ENCODE results near the gene CPB2.

The CPB2 gene

GRCh38 chr13:46126552-46127357, 21.9 kb upstream of the CPB2 start:
- no peak overlapping the region for H3K27ac ChIP-seq (replicated peaks; ENCODE audit: low read length)
- no peaks in the 10 kb centered on the region for H3K9me3 ChIP-seq (replicated peaks in 1 of 2; ENCODE audit: control insufficient read depth in 2 of 2, insufficient read depth in 1 of 2, low read depth in 1 of 2, low read length in 2 of 2)
- no peak overlapping the region for H2AFZ ChIP-seq (ENCODE audit: low read length)
- no peak overlapping the region for H4K8ac ChIP-seq (ENCODE audit: low read depth, low read length)
- no peaks in the 10 kb centered on the region for H3K27me3 ChIP-seq (ENCODE audit: control insufficient read depth in 3 of 3, insufficient read depth in 3 of 3, low read depth in 1 of 3, low read length in 3 of 3)
- no peak overlapping the region for H2BK12ac ChIP-seq (ENCODE audit: low read length)
- DNase-seq (ENCODE audit: low spot score) = peak; percentile 61
- H3K9ac ChIP-seq (ENCODE audit: low read depth, low read length, poor library complexity) = no peak overlapping the region
- H4K91ac ChIP-seq (ENCODE audit: low read depth, low read length, poor library complexity) = no peak overlapping the region
- H3K18ac ChIP-seq (ENCODE audit: low read length) = no peak overlapping the region
- no peak overlapping the region for H3K4me3 ChIP-seq (ENCODE audit: low read length in 2 of 2)
- no peak overlapping the region for H2BK120ac ChIP-seq (ENCODE audit: low read depth, low read length)
- H3K23ac ChIP-seq (ENCODE audit: low read depth, low read length, poor library complexity) = no peak overlapping the region
- no peak overlapping the region for H2AK5ac ChIP-seq (ENCODE audit: low read depth, low read length)
- no peak overlapping the region for H3K4ac ChIP-seq (ENCODE audit: low read length)
- WGBS, 2 donors (ENCODE audit: extremely low coverage in 2 of 2, insufficient read length in 2 of 2, insufficient replicate concordance in 1 of 2) = no CpG with 5 or more reads among the region's 6 CpGs
- H3K4me1 ChIP-seq (ENCODE audit: control insufficient read depth in 2 of 2, insufficient read depth in 1 of 2, low read depth in 1 of 2, low read length in 2 of 2) = no peaks in the 10 kb centered on the region
- H3K14ac ChIP-seq (ENCODE audit: low read length) = no peak overlapping the region
- no peaks in the 10 kb centered on the region for H3K79me1 ChIP-seq (ENCODE audit: low read depth, low read length)
- H2BK15ac ChIP-seq (ENCODE audit: low read length) = no peak overlapping the region
- no peak overlapping the region for H3K4me2 ChIP-seq (ENCODE audit: insufficient read depth, low read length, poor library complexity, severe bottlenecking)
- H2BK5ac ChIP-seq (ENCODE audit: low read length) = no peak overlapping the region
- H3K36me3 ChIP-seq (replicated peaks in 1 of 2; ENCODE audit: control insufficient read depth in 2 of 2, insufficient read depth in 2 of 2, low read length in 2 of 2) = no peaks in the 10 kb centered on the region

GRCh38 chr13:46126056-46126455, 21.2 kb upstream of the CPB2 start:
- H2AFZ ChIP-seq (ENCODE audit: low read length) = no peak overlapping the region
- no peak overlapping the region for H3K4ac ChIP-seq (ENCODE audit: low read length)
- no peak overlapping the region for H3K18ac ChIP-seq (ENCODE audit: low read length)
- no peak overlapping the region for H4K91ac ChIP-seq (ENCODE audit: low read depth, low read length, poor library complexity)
- no peak overlapping the region for H2BK5ac ChIP-seq (ENCODE audit: low read length)
- H3K4me2 ChIP-seq (ENCODE audit: insufficient read depth, low read length, poor library complexity, severe bottlenecking) = no peak overlapping the region
- no peak overlapping the region for H3K27ac ChIP-seq (replicated peaks; ENCODE audit: low read length)
- H3K4me1 ChIP-seq (ENCODE audit: control insufficient read depth in 2 of 2, insufficient read depth in 1 of 2, low read depth in 1 of 2, low read length in 2 of 2) = no peaks in the 10 kb centered on the region
- H3K36me3 ChIP-seq (replicated peaks in 1 of 2; ENCODE audit: control insufficient read depth in 2 of 2, insufficient read depth in 2 of 2, low read length in 2 of 2) = no peaks in the 10 kb centered on the region
- H4K8ac ChIP-seq (ENCODE audit: low read depth, low read length) = no peak overlapping the region
- no peak overlapping the region for H3K9ac ChIP-seq (ENCODE audit: low read depth, low read length, poor library complexity)
- no peaks in the 10 kb centered on the region for H3K27me3 ChIP-seq (ENCODE audit: control insufficient read depth in 3 of 3, insufficient read depth in 3 of 3, low read depth in 1 of 3, low read length in 3 of 3)
- no CpG with 5 or more reads among the region's 2 CpGs for WGBS, 2 donors (ENCODE audit: extremely low coverage in 2 of 2, insufficient read length in 2 of 2, insufficient replicate concordance in 1 of 2)
- no peak overlapping the region for H2BK15ac ChIP-seq (ENCODE audit: low read length)
- no peak for DNase-seq (ENCODE audit: low spot score)
- H3K9me3 ChIP-seq (replicated peaks in 1 of 2; ENCODE audit: control insufficient read depth in 2 of 2, insufficient read depth in 1 of 2, low read depth in 1 of 2, low read length in 2 of 2) = no peaks in the 10 kb centered on the region
- no peak overlapping the region for H3K23ac ChIP-seq (ENCODE audit: low read depth, low read length, poor library complexity)
- H2BK120ac ChIP-seq (ENCODE audit: low read depth, low read length) = no peak overlapping the region
- no peak overlapping the region for H3K14ac ChIP-seq (ENCODE audit: low read length)
- H3K79me1 ChIP-seq (ENCODE audit: low read depth, low read length) = no peaks in the 10 kb centered on the region
- H2BK12ac ChIP-seq (ENCODE audit: low read length) = no peak overlapping the region
- no peak overlapping the region for H3K4me3 ChIP-seq (ENCODE audit: low read length in 2 of 2)
- no peak overlapping the region for H2AK5ac ChIP-seq (ENCODE audit: low read depth, low read length)

DNA sequence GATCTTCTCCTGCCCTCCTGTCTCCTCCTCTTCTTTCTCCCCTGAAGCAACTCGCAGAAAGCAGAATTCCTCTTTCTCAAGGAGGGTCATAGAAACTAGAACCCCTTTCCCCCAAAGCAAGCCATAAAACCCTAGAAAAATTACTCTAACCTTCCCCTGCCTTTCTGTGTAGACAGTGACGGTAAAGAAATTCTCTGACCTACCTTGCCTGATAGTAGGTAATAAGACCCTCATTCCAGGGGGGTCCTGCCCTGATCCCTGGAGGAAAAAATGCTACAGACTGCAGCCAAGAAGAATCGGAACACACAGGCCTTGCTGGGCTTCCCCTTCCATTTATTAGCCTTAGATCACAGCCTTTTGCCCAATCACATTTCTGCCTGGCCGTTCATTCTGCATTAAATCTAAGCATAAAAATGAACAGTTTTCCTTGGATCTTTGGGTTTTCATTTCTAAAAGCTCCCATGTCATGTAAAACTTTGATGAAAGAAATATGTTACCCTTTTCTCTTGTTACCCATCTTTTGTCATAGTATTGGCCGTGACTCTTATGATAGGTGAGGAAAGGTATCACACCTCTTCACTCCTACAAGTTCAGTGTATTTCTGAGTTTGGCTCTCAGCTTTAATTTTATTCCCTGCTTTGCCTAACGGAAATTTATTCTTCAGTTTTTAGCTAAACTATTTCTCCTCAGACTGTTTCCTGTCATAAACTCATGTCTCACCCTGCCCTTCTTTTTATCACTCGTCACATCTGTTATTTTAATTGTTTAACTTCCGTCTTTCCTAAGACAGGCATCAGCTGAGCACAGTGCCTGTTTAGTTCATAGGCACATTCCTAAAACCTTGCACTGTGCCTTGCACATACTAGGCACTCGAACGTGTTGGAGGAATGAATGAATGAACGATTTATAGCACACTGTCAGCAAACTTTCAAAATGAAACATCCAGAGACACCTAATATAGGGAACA, 20.4 kb upstream of the CPB2 start:
- Histone ChIP-seq H3K9me3 (replicated peaks in 1 of 2; ENCODE audit: control insufficient read depth in 2 of 2, insufficient read depth in 1 of 2, low read depth in 1 of 2, low read length in 2 of 2) (no peaks in the 10 kb centered on the region), H3K4me1 (ENCODE audit: control insufficient read depth in 2 of 2, insufficient read depth in 1 of 2, low read depth in 1 of 2, low read length in 2 of 2) (peaks cover 0 to 3% of the 10 kb centered on the region in 2 donors), H2BK12ac (ENCODE audit: low read length) (no peak overlapping the region), H3K9ac (ENCODE audit: low read depth, low read length, poor library complexity) (no peak overlapping the region), H3K36me3 (replicated peaks in 1 of 2; ENCODE audit: control insufficient read depth in 2 of 2, insufficient read depth in 2 of 2, low read length in 2 of 2) (no peaks in the 10 kb centered on the region), H3K4me2 (ENCODE audit: insufficient read depth, low read length, poor library complexity, severe bottlenecking) (no peak overlapping the region), H3K18ac (ENCODE audit: low read length) (no peak overlapping the region), H3K27ac (replicated peaks; ENCODE audit: low read length) (no peak overlapping the region), H3K27me3 (ENCODE audit: control insufficient read depth in 3 of 3, insufficient read depth in 3 of 3, low read depth in 1 of 3, low read length in 3 of 3) (no peaks in the 10 kb centered on the region), H4K91ac (ENCODE audit: low read depth, low read length, poor library complexity) (no peak overlapping the region), H3K14ac (ENCODE audit: low read length) (no peak overlapping the region), H4K8ac (ENCODE audit: low read depth, low read length) (no peak overlapping the region), H2BK120ac (ENCODE audit: low read depth, low read length) (no peak overlapping the region), H3K79me1 (ENCODE audit: low read depth, low read length) (no peaks in the 10 kb centered on the region), H3K4ac (ENCODE audit: low read length) (no peak overlapping the region), H2AK5ac (ENCODE audit: low read depth, low read length) (no peak overlapping the region), H2BK15ac (ENCODE audit: low read length) (no peak overlapping the region), H2AFZ (ENCODE audit: low read length) (no peak overlapping the region), H2BK5ac (ENCODE audit: low read length) (no peak overlapping the region), H3K23ac (ENCODE audit: low read depth, low read length, poor library complexity) (no peak overlapping the region), H3K4me3 (ENCODE audit: low read length in 2 of 2) (no peak overlapping the region)
- no CpG with 5 or more reads among the region's 11 CpGs for WGBS, 2 donors (ENCODE audit: extremely low coverage in 2 of 2, insufficient read length in 2 of 2, insufficient replicate concordance in 1 of 2)
- no peak for DNase-seq (ENCODE audit: low spot score)

DNA sequence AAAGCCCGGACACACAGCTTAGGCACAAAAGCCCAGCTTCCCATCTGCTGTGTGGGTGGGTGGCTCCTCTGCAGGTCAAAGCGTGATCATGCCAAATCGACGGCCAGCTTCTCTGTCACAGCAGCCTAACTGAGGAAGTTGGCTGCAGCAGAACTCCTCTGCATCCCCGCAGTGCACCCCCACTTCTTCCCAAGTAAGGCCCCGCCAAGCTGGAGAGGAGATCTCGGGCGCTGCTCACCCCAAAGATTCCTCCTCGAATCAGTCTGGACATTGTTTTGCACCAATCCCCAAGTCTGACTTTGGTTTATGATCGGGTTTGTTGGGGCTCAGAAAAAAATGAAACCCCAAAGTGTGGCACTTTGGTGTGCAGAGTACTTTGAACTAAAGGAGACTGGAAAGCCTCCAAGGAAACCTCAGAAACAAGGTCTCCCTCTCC, 19.7 kb upstream of the CPB2 start:
- Histone ChIP-seq H3K4me2 (ENCODE audit: insufficient read depth, low read length, poor library complexity, severe bottlenecking) (no peak overlapping the region), H3K14ac (ENCODE audit: low read length) (no peak overlapping the region), H3K9ac (ENCODE audit: low read depth, low read length, poor library complexity) (no peak overlapping the region), H3K4me1 (ENCODE audit: control insufficient read depth in 2 of 2, insufficient read depth in 1 of 2, low read depth in 1 of 2, low read length in 2 of 2) (peaks cover 0 to 8% of the 10 kb centered on the region in 2 donors), H2BK15ac (ENCODE audit: low read length) (no peak overlapping the region), H3K27me3 (ENCODE audit: control insufficient read depth in 3 of 3, insufficient read depth in 3 of 3, low read depth in 1 of 3, low read length in 3 of 3) (no peaks in the 10 kb centered on the region), H3K23ac (ENCODE audit: low read depth, low read length, poor library complexity) (no peak overlapping the region), H3K4me3 (ENCODE audit: low read length in 2 of 2) (peak overlapping the region in 1 of 2 donors; percentile 30), H3K79me1 (ENCODE audit: low read depth, low read length) (no peaks in the 10 kb centered on the region), H2BK120ac (ENCODE audit: low read depth, low read length) (no peak overlapping the region), H2BK12ac (ENCODE audit: low read length) (no peak overlapping the region), H3K4ac (ENCODE audit: low read length) (no peak overlapping the region), H3K18ac (ENCODE audit: low read length) (no peak overlapping the region), H4K8ac (ENCODE audit: low read depth, low read length) (no peak overlapping the region), H4K91ac (ENCODE audit: low read depth, low read length, poor library complexity) (no peak overlapping the region), H2AK5ac (ENCODE audit: low read depth, low read length) (no peak overlapping the region), H3K36me3 (replicated peaks in 1 of 2; ENCODE audit: control insufficient read depth in 2 of 2, insufficient read depth in 2 of 2, low read length in 2 of 2) (no peaks in the 10 kb centered on the region), H2BK5ac (ENCODE audit: low read length) (no peak overlapping the region), H3K27ac (replicated peaks; ENCODE audit: low read length) (no peak overlapping the region), H3K9me3 (replicated peaks in 1 of 2; ENCODE audit: control insufficient read depth in 2 of 2, insufficient read depth in 1 of 2, low read depth in 1 of 2, low read length in 2 of 2) (no peaks in the 10 kb centered on the region), H2AFZ (ENCODE audit: low read length) (no peak overlapping the region)
- no CpG with 5 or more reads among the region's 10 CpGs for WGBS, 2 donors (ENCODE audit: extremely low coverage in 2 of 2, insufficient read length in 2 of 2, insufficient replicate concordance in 1 of 2)
- DNase-seq (ENCODE audit: low spot score) = no peak

Measured in neuronal stem cell (in vitro differentiated cells).